Testis (tissue), 3 donors: ENCODE results near the gene SLC2A5. TPM values are rescaled to one million over a fixed set of nuclear protein-coding genes. Genes with fewer than 3 reads are reported as not detected.
"Not testable (repeated sequence)": the region's sequence is repeated elsewhere in the genome, so short reads cannot be mapped to it uniquely, and the experiment has no call there.

Source experiments
- DNase-seq: peaks from one replicate; pipeline ENCODE4 v3.0.0-alpha.2; 2019
- H3K27ac ChIP-seq, 2 donors: fragments of 200-600 bp; sonication (generic); one replicate each; pipeline ENCODE4 v1.5.1; 2019
- H3K27me3 ChIP-seq: fragments of 200-600 bp; sonication (generic); one replicate; pipeline ENCODE4 v1.5.1; 2019
- H3K36me3 ChIP-seq: fragments of 200-600 bp; sonication (generic); one replicate; pipeline ENCODE4 v1.5.1; 2017; ENCODE audit warnings: low read depth; ENCODE audit errors: missing control alignments
- H3K4me1 ChIP-seq: fragments of 200-600 bp; sonication (generic); one replicate; pipeline ENCODE4 v1.5.1; 2019
- H3K4me3 ChIP-seq, 2 donors: fragments of 200-600 bp; sonication (generic); one replicate each; pipeline ENCODE4 v1.5.1; 2017 to 2019
- H3K9me3 ChIP-seq: fragments of 200-600 bp; sonication (generic); one replicate; pipeline ENCODE4 v1.5.1; 2017
- POLR2A ChIP-seq: fragments of 450-650 bp; IDR thresholded peaks from one replicate; pipeline ENCODE4 v1.6.1; 2017; ENCODE audit warnings: antibody characterized with exemption, mild to moderate bottlenecking, moderate library complexity
- WGBS, 2 donors: methylation state at CpG; one replicate each; pipeline ENCODE4 v1.1.5; 2018; 5-methylcytosine and 5-hydroxymethylcytosine counted together
- intact Hi-C: fragments of 100-400 bp; cut with DNase I; formaldehyde crosslinking; loops from one replicate; pipeline ENCODE4 v1.15.1; 2023; ENCODE audit warnings: low total_unique reads
- polyA plus RNA-seq: library from polyadenylated mRNA; stranded (reverse); fragments of 350-450 nt; fragmentation: Illumina TruSeq; extraction: RNeasy Lipid Tissue Mini Kit (QIAGEN cat#74804); gene quantifications from one replicate; pipeline ENCODE4 v1.2.3, GENCODE V29; 2014; ENCODE audit warnings: low read depth, low replicate concordance; ENCODE audit not compliant: insufficient read depth
- total RNA-seq, 2 donors: library from RNA; depleted of rRNA; stranded (reverse); fragments of >200 nt; gene quantifications; one replicate each; pipeline ENCODE4 v1.2.3, GENCODE V29; 2016
- TF ChIP-seq, protein P1 (sequence below), 3 experiments: fragments of 450-650 bp in 2 of 3; fragments of 200-600 bp in 1 of 3; sonication (generic) in 1 of 3; IDR thresholded peaks; one replicate each; pipeline ENCODE4 v1.5.1; 2016 to 2019; ENCODE audit warnings: antibody characterized with exemption in 3 of 3, mild to moderate bottlenecking in 2 of 3, moderate library complexity in 1 of 3

Gene SLC2A5
- total and polyA plus RNA-seq, 3 donors from 2014 or later, result 74.1 to 230 (median 90.5) TPM

- intact Hi-C loops, result no loop called here
- 95 to 98% methylated on average over 2 of the region's 2 CpGs for WGBS, 2 donors
Observed at GRCh38 chr1:9035226-9035625, 34.2 kb downstream of the SLC2A5 start.

DNA sequence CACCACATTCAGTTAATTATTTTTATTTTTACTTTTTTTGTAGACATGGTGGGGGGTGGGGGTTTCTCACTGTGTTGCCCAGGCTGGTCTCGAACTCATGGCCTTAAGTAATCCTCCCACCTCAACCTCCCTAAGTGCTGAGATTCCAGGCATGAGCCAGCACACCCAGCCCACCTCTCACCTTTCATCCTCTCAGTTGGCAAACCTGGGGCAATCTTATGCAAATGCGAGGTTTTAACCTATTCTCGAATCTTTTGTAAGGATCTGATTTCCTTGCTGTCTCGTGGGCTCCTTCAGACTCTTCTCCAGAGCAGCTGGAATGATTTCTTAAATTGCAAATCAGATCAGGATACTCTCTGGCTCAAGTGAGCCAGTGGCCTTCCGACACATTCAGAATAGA is 36.1 kb downstream of the SLC2A5 start:
- 76 to 83% methylated on average over 5 of the region's 5 CpGs for WGBS, 2 donors
- Histone ChIP-seq H3K27ac (no peak overlapping the region), H3K9me3 (no peaks in the 10 kb centered on the region), H3K36me3 (no peaks in the 10 kb centered on the region), H3K27me3 (no peaks in the 10 kb centered on the region), H3K4me1 (no peaks in the 10 kb centered on the region), H3K4me3 (no peak overlapping the region)
- TF ChIP-seq POLR2A, result no peak
- TF ChIP-seq, protein P1, sequence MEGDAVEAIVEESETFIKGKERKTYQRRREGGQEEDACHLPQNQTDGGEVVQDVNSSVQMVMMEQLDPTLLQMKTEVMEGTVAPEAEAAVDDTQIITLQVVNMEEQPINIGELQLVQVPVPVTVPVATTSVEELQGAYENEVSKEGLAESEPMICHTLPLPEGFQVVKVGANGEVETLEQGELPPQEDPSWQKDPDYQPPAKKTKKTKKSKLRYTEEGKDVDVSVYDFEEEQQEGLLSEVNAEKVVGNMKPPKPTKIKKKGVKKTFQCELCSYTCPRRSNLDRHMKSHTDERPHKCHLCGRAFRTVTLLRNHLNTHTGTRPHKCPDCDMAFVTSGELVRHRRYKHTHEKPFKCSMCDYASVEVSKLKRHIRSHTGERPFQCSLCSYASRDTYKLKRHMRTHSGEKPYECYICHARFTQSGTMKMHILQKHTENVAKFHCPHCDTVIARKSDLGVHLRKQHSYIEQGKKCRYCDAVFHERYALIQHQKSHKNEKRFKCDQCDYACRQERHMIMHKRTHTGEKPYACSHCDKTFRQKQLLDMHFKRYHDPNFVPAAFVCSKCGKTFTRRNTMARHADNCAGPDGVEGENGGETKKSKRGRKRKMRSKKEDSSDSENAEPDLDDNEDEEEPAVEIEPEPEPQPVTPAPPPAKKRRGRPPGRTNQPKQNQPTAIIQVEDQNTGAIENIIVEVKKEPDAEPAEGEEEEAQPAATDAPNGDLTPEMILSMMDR (IDR thresholded peaks at IDR 0.05), result no peak
- intact Hi-C loops, result no loop called here
- no peak for DNase-seq

More at GRCh38 chr1:9035226-9035625, 34.2 kb downstream of the SLC2A5 start:
- no peak for DNase-seq
- no peaks in the 10 kb centered on the region for H3K4me1 ChIP-seq
- H3K4me3 ChIP-seq, result no peak overlapping the region
- no peaks in the 10 kb centered on the region for H3K9me3 ChIP-seq
- no peaks in the 10 kb centered on the region for H3K27me3 ChIP-seq
- no peak overlapping the region for H3K27ac ChIP-seq
- no peaks in the 10 kb centered on the region for H3K36me3 ChIP-seq
- TF ChIP-seq POLR2A, result no peak
- TF ChIP-seq, protein P1 (IDR thresholded peaks at IDR 0.05), result no peak

GRCh38 chr1:9031484-9032259 is 37.8 kb downstream of the SLC2A5 start:
- TF ChIP-seq POLR2A, result no peak
- TF ChIP-seq, protein P1 (IDR thresholded peaks at IDR 0.05), result no peak
- no peak for DNase-seq
- no peaks in the 10 kb centered on the region for H3K36me3 ChIP-seq
- no peak overlapping the region for H3K27ac ChIP-seq
- H3K4me1 ChIP-seq, result no peaks in the 10 kb centered on the region
- H3K9me3 ChIP-seq, result no peaks in the 10 kb centered on the region
- no peak overlapping the region for H3K4me3 ChIP-seq
- 88 to 93% methylated on average over 8 to 12 of the region's 12 CpGs for WGBS, 2 donors
- intact Hi-C loops, result no loop called here
- no peaks in the 10 kb centered on the region for H3K27me3 ChIP-seq

GRCh38 chr1:9031077-9031476 is 38.4 kb downstream of the SLC2A5 start:
- 74 to 96% methylated on average over 4 of the region's 4 CpGs for WGBS, 2 donors
- H3K9me3 ChIP-seq, H3K4me3 ChIP-seq, intact Hi-C loops, DNase-seq, H3K27ac ChIP-seq, H3K27me3 ChIP-seq, H3K36me3 ChIP-seq, H3K4me1 ChIP-seq: not testable (repeated sequence)

GRCh38 chr1:9028921-9029705 is 40.3 kb downstream of the SLC2A5 start:
- H3K4me1 ChIP-seq, result no peaks in the 10 kb centered on the region
- no peaks in the 10 kb centered on the region for H3K9me3 ChIP-seq
- WGBS, 2 donors, result 84 to 88% methylated on average over 5 of the region's 5 CpGs
- H3K27ac ChIP-seq, result no peak overlapping the region
- H3K4me3 ChIP-seq, result no peak overlapping the region
- no peaks in the 10 kb centered on the region for H3K27me3 ChIP-seq
- H3K36me3 ChIP-seq, result no peaks in the 10 kb centered on the region
- intact Hi-C loops, result no loop called here
- no peak for TF ChIP-seq POLR2A
- TF ChIP-seq, protein P1 (IDR thresholded peaks at IDR 0.05), result no peak
- DNase-seq, result no peak
